Neural crest cell (in vitro differentiated cells): ENCODE results near the gene C1orf35. TPM values are rescaled to one million over a fixed set of nuclear protein-coding genes. Genes with fewer than 3 reads are reported as not detected.
A peak's percentile ranks its signal among the peaks of the same experiment; 100 is the strongest.

ENCODE experiments used
- DNase-seq: peaks from one replicate; pipeline ENCODE4 v3.0.0; 2021; ENCODE audit warnings: low read depth, mixed read lengths, low spot score
- H3K27ac Mint-ChIP-seq: one replicate; pipeline ENCODE4 v1.8.0; 2021; ENCODE audit warnings: mild to moderate bottlenecking, mixed read lengths; ENCODE audit not compliant: unreplicated experiment
- H3K27me3 Mint-ChIP-seq: 2 replicates; pipeline ENCODE4 v1.8.0; 2021; ENCODE audit warnings: low read depth, mild to moderate bottlenecking, mixed read lengths
- H3K36me3 Mint-ChIP-seq: 2 replicates; pipeline ENCODE4 v1.8.0; 2021; ENCODE audit warnings: low read depth, mild to moderate bottlenecking, mixed read lengths
- H3K4me1 Mint-ChIP-seq: 2 replicates; pipeline ENCODE4 v1.8.0; 2021; ENCODE audit warnings: mixed read lengths
- H3K4me3 Mint-ChIP-seq: one replicate; pipeline ENCODE4 v1.8.0; 2021; ENCODE audit warnings: mild to moderate bottlenecking, mixed read lengths
- H3K9me3 Mint-ChIP-seq: 2 replicates; pipeline ENCODE4 v1.8.0; 2021; ENCODE audit warnings: mixed read lengths
- CTCF ChIP-seq: fragments of 200-600 bp; sonication (generic); conservative IDR thresholded peaks from 2 replicates; pipeline ENCODE4 v1.5.0; 2021; ENCODE audit warnings: antibody characterized with exemption, mild to moderate bottlenecking
- total RNA-seq: library from RNA; stranded (reverse); gene quantifications from 2 replicates; pipeline ENCODE4 v1.2.1, GENCODE V29; 2021

Gene C1orf35
- total RNA-seq, 1 donor from 2014 or later = 29.7 TPM

DNA sequence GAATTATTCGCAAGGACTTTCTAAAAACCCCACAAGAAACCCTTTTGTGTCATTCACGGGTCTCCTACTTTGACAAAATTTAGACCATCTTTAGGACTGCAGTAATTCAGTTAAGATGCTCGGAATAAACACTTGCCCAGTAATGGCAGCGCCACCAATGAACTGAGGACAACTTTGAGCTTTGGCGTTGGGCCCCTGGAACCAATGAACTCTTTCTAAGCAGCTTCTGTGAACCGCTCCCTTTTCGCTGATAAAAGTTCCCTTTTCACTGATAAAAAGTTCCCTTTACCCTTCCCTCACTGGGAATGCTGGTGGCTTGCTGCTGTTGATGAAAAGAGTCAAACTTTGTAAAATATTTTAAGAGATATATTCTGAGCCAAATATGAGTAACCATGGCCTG lies 7.4 kb upstream of the C1orf35 start:
- no peak for DNase-seq

DNA sequence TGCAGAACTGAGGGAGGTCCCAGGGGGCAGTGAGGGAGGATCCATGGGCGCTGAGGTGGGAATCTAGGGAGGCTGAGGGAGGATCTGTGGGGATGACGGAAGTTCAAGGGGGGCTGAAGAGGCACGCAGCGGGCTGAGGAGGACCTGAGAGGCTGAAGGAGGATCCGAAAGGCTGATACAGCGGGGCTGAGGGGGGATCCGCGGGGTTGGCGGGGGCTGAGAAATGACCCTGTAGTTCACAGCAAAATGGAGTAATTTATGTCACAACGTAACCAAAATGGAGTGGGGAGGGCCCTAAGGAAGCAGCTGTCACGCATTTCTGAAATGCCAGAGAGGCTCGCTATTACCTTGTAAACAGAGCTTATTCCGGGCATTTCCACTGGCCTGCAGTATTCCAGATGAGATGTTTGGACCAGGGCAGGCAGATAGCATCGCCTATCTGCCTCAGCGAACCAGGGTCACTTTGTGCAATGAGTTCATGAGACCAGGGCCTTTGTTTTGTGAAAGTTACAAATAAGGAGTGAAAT lies 6.9 kb upstream of the C1orf35 start:
- peak overlapping the region; percentile 62 for H3K27ac Mint-ChIP-seq
- peaks cover 20% of the 10 kb centered on the region for H3K4me1 Mint-ChIP-seq
- DNase-seq = no peak
- peak overlapping the region; percentile 98 for H3K4me3 Mint-ChIP-seq
- TF ChIP-seq CTCF = no peak
- peaks cover 1% of the 10 kb centered on the region for H3K9me3 Mint-ChIP-seq
- peaks cover 5% of the 10 kb centered on the region for H3K36me3 Mint-ChIP-seq
- peaks cover 12% of the 10 kb centered on the region for H3K27me3 Mint-ChIP-seq

More for the DNA sequence above, 7.4 kb upstream of the C1orf35 start:
- no peak overlapping the region for H3K4me3 Mint-ChIP-seq
- H3K36me3 Mint-ChIP-seq = peaks cover 7% of the 10 kb centered on the region
- H3K27ac Mint-ChIP-seq = no peak overlapping the region
- peaks cover 12% of the 10 kb centered on the region for H3K27me3 Mint-ChIP-seq
- no peak for TF ChIP-seq CTCF
- peaks cover 3% of the 10 kb centered on the region for H3K9me3 Mint-ChIP-seq
- peaks cover 20% of the 10 kb centered on the region for H3K4me1 Mint-ChIP-seq

GRCh38 chr1:228109073-228109961 lies 6.2 kb upstream of the C1orf35 start, which contains the start of gene MRPL55:
Gene MRPL55, minus strand, starts transcription at chr1:228109299. Its CDS starts 1,039 bp downstream, at chr1:228108260.
- Mint-ChIP-seq H3K9me3 (no peaks in the 10 kb centered on the region), H3K36me3 (peaks cover 3% of the 10 kb centered on the region), H3K4me3 (peak within 1 kb of the TSS; percentile 98), H3K27ac (peak within 1 kb of the TSS; percentile 94), H3K27me3 (peaks cover 12% of the 10 kb centered on the region), H3K4me1 (peaks cover 24% of the 10 kb centered on the region)
- peak; percentile 99 for DNase-seq
- TF ChIP-seq CTCF = peak; percentile 28

DNA sequence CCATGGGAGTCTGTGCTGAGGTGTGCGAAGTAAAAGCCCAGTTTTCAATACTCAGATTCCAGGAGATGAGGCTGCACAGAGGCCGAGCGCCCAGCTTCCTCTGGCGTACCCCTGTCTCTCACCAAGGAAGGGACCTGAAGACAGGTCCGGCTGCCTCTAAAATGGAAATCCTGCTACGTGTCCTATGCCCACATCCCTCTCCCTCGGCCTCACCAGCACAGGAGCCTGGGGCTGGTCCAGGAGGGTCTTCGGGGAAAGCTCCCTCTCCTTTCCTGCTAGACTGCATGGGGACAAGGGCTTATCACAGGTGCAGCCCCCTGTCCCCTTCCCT lies 5.6 kb upstream of the C1orf35 start:
- H3K27ac Mint-ChIP-seq = peak overlapping the region; percentile 94
- H3K4me1 Mint-ChIP-seq = peaks cover 30% of the 10 kb centered on the region
- H3K36me3 Mint-ChIP-seq = peaks cover 3% of the 10 kb centered on the region
- TF ChIP-seq CTCF = no peak
- no peaks in the 10 kb centered on the region for H3K9me3 Mint-ChIP-seq
- H3K4me3 Mint-ChIP-seq = peak overlapping the region; percentile 98
- peaks cover 12% of the 10 kb centered on the region for H3K27me3 Mint-ChIP-seq
- DNase-seq = no peak

GRCh38 chr1:228108055-228108690 lies 5.0 kb upstream of the C1orf35 start:
- H3K4me3 Mint-ChIP-seq = peak overlapping the region; percentile 98
- H3K36me3 Mint-ChIP-seq = peaks cover 3% of the 10 kb centered on the region
- TF ChIP-seq CTCF = no peak
- no peaks in the 10 kb centered on the region for H3K9me3 Mint-ChIP-seq
- H3K27me3 Mint-ChIP-seq = peaks cover 14% of the 10 kb centered on the region
- peaks cover 33% of the 10 kb centered on the region for H3K4me1 Mint-ChIP-seq
- no peak overlapping the region for H3K27ac Mint-ChIP-seq
- DNase-seq = no peak
